ENCODE measurements around the gene TNFAIP2. TPM values are rescaled to one million over a fixed set of nuclear protein-coding genes. Genes with fewer than 3 reads are reported as not detected.
A peak's percentile ranks its signal among the peaks of the same experiment; 100 is the strongest.

TNFAIP2 gene
- total and polyA plus RNA-seq, 4 donors, result 8.9 to 32.0 (median 22.4) TPM

DNA sequence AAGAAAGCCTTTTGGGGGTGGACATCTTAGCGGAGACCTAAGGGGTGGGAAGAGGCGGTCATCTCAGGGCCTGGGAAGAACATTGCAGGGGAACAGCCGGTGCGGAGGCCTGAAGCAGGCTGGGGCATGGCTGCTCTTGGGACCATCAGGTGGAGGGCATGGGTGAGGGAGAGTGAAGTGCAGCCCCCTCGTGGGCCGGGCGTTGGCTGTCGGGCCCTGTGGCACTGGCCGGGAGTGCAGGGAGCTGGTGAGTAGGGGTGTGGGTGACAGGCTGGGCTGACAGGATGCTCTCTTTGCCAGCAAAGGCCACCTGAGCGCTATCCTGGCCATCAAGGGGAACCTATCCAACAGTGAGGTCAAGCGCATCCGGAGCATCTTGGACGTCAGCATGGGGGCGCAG is 11.7 kb downstream of the TNFAIP2 start:
- Histone ChIP-seq H3K4me3 (ENCODE audit: low read depth in 1 of 3, low read length in 3 of 3) (no peak overlapping the region), H3K9me3 (ENCODE audit: control insufficient read depth in 4 of 4, low read length in 3 of 4) (no peaks in the 10 kb centered on the region), H3K9ac (ENCODE audit: low read depth in 1 of 2, low read length in 2 of 2) (no peak overlapping the region), H3K27ac (ENCODE audit: low read depth in 1 of 2, low read length in 2 of 2) (no peak overlapping the region), H3K36me3 (ENCODE audit: control insufficient read depth in 4 of 4, insufficient read depth in 3 of 4, low read depth in 1 of 4, low read length in 3 of 4) (peaks cover 1 to 11% (median 6%) of the 10 kb centered on the region in 4 donors), H3K27me3 (ENCODE audit: control insufficient read depth in 4 of 4, insufficient read depth in 4 of 4, low read length in 3 of 4) (no peaks in the 10 kb centered on the region), H3K4me1 (ENCODE audit: control insufficient read depth in 4 of 4, insufficient read depth in 4 of 4, low read length in 3 of 4) (peaks cover 4 to 21% (median 11%) of the 10 kb centered on the region in 4 donors)
- DNase-seq (ENCODE audit: low spot score), result no peak
- 94% methylated on average over 14 of the region's 14 CpGs for whole genome bisulfite sequencing
- TF ChIP-seq, protein P1, sequence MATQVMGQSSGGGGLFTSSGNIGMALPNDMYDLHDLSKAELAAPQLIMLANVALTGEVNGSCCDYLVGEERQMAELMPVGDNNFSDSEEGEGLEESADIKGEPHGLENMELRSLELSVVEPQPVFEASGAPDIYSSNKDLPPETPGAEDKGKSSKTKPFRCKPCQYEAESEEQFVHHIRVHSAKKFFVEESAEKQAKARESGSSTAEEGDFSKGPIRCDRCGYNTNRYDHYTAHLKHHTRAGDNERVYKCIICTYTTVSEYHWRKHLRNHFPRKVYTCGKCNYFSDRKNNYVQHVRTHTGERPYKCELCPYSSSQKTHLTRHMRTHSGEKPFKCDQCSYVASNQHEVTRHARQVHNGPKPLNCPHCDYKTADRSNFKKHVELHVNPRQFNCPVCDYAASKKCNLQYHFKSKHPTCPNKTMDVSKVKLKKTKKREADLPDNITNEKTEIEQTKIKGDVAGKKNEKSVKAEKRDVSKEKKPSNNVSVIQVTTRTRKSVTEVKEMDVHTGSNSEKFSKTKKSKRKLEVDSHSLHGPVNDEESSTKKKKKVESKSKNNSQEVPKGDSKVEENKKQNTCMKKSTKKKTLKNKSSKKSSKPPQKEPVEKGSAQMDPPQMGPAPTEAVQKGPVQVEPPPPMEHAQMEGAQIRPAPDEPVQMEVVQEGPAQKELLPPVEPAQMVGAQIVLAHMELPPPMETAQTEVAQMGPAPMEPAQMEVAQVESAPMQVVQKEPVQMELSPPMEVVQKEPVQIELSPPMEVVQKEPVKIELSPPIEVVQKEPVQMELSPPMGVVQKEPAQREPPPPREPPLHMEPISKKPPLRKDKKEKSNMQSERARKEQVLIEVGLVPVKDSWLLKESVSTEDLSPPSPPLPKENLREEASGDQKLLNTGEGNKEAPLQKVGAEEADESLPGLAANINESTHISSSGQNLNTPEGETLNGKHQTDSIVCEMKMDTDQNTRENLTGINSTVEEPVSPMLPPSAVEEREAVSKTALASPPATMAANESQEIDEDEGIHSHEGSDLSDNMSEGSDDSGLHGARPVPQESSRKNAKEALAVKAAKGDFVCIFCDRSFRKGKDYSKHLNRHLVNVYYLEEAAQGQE (IDR thresholded peaks at IDR 0.05), result no peak
- TF ChIP-seq JUND (IDR thresholded peaks at IDR 0.05) (no peak), SP1 (IDR thresholded peaks at IDR 0.05) (no peak), HNF4A (conservative IDR thresholded peaks at IDR 0.05) (no peak), GABPA (IDR thresholded peaks at IDR 0.05 in 1 of 2, conservative IDR thresholded peaks at IDR 0.05 in 1 of 2) (no peak), RAD21 (IDR thresholded peaks at IDR 0.05) (no peak)

DNA sequence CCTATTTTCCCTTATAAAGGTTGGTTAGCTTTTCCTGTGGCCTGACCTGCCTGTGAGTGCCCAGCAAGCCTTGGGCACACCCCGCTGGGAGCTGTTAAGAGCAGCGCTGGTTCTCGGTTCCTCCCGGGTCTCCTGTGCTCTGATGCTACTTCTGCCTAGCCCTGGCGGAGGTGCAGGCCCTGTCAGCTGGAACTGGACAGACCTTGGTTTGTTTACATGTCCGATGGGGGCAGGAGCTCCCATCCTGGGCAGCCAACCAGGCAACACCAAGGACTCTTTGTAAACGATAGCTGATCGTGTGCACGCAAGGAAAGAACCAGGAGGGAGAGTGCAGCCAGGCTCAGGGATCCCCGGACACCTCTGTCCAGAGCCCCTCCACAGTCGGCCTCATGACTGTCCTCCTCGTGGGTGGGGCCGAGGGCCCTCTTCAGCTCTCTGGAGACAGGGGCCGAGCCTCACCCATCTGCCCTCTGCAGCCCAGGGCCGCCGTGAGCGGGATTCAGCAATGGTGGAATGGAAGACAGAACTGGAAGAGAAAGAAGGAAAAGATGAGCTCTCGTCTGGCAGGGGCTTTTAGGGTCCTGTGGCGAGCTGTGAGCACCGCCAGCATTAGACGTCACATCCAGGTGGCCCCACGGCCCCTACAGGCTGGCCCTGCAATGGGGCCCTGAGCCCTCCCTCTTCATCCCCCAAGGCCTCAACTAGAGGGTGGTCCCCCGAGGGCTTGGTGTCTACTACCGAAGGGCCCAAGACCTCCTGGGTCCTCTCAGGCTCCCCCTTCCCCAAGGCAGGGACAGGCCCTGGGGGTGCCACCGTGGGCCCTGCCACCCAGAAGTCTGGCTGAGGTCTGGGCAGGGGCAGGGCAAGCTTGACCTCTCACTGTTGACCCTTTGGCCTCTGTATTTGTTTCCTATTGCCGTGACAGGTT is 12.3 kb downstream of the TNFAIP2 start:
- Histone ChIP-seq H3K9ac (ENCODE audit: low read depth in 1 of 2, low read length in 2 of 2) (no peak overlapping the region), H3K27ac (ENCODE audit: low read depth in 1 of 2, low read length in 2 of 2) (no peak overlapping the region), H3K9me3 (ENCODE audit: control insufficient read depth in 4 of 4, low read length in 3 of 4) (no peaks in the 10 kb centered on the region), H3K4me1 (ENCODE audit: control insufficient read depth in 4 of 4, insufficient read depth in 4 of 4, low read length in 3 of 4) (peaks cover 4 to 19% (median 11%) of the 10 kb centered on the region in 4 donors), H3K4me3 (ENCODE audit: low read depth in 1 of 3, low read length in 3 of 3) (no peak overlapping the region), H3K27me3 (ENCODE audit: control insufficient read depth in 4 of 4, insufficient read depth in 4 of 4, low read length in 3 of 4) (no peaks in the 10 kb centered on the region), H3K36me3 (ENCODE audit: control insufficient read depth in 4 of 4, insufficient read depth in 3 of 4, low read depth in 1 of 4, low read length in 3 of 4) (peaks cover 0 to 11% (median 6%) of the 10 kb centered on the region in 4 donors)
- WGBS, result 74% methylated on average over 26 of the region's 26 CpGs
- DNase-seq (ENCODE audit: low spot score), result no peak
- TF ChIP-seq RAD21 (IDR thresholded peaks at IDR 0.05) (peak in 1 of 2 donors; percentile 35), TAF1 (conservative IDR thresholded peaks at IDR 0.05) (no peak), RXRA (IDR thresholded peaks at IDR 0.05) (no peak), FOXA1 (IDR thresholded peaks at IDR 0.05) (no peak), HNF4A (conservative IDR thresholded peaks at IDR 0.05) (peak; percentile 37 to 39), FOXA2 (IDR thresholded peaks at IDR 0.05) (no peak)
- TF ChIP-seq, protein P1 (IDR thresholded peaks at IDR 0.05), result no peak
- TF ChIP-seq, protein P2, sequence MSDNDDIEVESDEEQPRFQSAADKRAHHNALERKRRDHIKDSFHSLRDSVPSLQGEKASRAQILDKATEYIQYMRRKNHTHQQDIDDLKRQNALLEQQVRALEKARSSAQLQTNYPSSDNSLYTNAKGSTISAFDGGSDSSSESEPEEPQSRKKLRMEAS (IDR thresholded peaks at IDR 0.05), result no peak
- TF ChIP-seq, protein P3, sequence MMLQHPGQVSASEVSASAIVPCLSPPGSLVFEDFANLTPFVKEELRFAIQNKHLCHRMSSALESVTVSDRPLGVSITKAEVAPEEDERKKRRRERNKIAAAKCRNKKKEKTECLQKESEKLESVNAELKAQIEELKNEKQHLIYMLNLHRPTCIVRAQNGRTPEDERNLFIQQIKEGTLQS (IDR thresholded peaks at IDR 0.05), result no peak
- TF ChIP-seq, protein P4, sequence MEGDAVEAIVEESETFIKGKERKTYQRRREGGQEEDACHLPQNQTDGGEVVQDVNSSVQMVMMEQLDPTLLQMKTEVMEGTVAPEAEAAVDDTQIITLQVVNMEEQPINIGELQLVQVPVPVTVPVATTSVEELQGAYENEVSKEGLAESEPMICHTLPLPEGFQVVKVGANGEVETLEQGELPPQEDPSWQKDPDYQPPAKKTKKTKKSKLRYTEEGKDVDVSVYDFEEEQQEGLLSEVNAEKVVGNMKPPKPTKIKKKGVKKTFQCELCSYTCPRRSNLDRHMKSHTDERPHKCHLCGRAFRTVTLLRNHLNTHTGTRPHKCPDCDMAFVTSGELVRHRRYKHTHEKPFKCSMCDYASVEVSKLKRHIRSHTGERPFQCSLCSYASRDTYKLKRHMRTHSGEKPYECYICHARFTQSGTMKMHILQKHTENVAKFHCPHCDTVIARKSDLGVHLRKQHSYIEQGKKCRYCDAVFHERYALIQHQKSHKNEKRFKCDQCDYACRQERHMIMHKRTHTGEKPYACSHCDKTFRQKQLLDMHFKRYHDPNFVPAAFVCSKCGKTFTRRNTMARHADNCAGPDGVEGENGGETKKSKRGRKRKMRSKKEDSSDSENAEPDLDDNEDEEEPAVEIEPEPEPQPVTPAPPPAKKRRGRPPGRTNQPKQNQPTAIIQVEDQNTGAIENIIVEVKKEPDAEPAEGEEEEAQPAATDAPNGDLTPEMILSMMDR (IDR thresholded peaks at IDR 0.05; ENCODE audit: low read depth, low read length, missing input control), result no peak

Data from liver (tissue), 9 donors.